ENCODE results near the gene PALB2.

Gene PALB2

DNA sequence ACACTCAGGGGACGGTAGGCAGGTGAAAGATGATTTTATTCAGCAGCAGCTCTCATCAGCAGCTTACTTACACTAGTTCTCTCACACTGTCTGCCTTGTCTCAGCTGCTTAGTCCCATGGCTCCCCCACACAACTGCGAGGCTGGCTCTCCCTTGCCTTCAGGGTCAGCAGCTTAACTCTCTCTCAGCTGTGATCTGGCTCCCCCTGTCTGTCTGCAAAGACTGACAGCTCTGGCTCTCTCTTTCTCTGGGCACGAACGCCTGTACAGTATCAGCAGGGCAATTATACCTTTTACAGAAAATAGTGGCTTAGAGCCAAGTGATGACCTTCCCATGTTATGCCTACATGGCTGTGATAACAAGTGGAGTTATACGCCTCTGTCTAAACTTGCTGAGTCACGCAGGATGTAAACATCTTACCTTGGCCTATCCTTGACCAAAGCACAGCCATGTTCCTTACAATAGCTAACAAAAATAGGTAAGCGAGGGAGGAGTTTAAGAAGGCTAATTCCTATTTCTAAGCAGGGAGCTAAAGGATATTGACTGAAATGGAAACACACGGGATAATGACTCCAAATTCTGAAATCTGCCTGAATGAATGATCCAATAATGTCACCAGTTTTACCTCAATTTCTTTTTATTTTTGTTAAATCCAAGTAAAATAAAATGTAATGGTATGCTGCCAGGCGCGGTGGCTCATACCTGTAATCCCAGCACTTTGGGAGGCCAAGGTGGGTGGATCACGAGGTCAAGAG is 43.9 kb downstream of the PALB2 start:
- peak overlapping the region; percentile 76 for H3K27ac ChIP-seq
- TF ChIP-seq, protein P1, sequence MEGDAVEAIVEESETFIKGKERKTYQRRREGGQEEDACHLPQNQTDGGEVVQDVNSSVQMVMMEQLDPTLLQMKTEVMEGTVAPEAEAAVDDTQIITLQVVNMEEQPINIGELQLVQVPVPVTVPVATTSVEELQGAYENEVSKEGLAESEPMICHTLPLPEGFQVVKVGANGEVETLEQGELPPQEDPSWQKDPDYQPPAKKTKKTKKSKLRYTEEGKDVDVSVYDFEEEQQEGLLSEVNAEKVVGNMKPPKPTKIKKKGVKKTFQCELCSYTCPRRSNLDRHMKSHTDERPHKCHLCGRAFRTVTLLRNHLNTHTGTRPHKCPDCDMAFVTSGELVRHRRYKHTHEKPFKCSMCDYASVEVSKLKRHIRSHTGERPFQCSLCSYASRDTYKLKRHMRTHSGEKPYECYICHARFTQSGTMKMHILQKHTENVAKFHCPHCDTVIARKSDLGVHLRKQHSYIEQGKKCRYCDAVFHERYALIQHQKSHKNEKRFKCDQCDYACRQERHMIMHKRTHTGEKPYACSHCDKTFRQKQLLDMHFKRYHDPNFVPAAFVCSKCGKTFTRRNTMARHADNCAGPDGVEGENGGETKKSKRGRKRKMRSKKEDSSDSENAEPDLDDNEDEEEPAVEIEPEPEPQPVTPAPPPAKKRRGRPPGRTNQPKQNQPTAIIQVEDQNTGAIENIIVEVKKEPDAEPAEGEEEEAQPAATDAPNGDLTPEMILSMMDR (conservative IDR thresholded peaks at IDR 0.05; ENCODE audit: low read depth), result no peak
- POLR2A ChIA-PET (ENCODE audit: low non-redundant PET), result no interaction called here
- CTCF ChIA-PET, result interaction anchor here (0.6 to 1.2 kb wide), 7 partner anchors 9 to 1584 kb away, joined by 3 to 8 read pairs (median 4); no protein-coding TSS in a partner anchor
- DNase-seq (ENCODE audit: low spot score), result no peak

DNA sequence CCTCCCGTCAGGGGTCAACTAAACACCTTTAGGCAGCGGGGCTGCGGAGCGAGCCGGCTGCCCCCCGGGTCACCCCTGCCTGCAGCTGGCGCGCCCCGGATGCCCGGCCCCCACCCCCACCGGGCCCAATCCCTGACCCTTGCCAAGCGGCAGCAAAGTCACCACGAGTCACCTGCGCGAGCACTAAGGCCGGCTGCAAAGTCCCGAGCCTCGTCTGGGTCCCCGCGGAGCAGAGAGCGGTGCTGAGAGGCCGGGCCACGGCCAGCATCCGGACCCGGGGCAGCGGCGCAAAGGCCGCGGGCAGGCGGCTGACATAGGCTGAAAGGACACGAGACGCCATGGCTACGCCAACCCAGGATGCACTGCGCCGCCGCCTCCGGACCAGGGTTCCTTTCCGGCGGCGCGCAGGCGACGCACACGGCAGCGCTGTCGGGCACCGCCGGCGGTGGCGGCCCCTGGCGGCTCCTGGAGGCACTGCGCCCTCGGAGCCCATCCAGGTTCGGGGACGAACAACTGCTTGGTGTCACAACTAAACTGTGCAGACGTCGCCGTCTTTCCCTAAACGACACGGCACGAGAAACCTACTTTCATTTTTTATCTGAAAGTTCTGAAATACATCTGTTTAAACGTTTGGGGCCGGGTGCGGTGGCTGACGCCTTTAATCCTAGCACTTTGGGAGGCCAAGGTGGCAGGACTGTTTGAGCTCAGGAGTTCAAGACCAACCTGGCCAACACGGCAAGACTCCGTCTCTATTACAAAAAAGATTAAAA is 45.0 kb downstream of the PALB2 start, which contains the start of gene NDUFAB1:
Gene NDUFAB1, minus strand, starts transcription at position 366 of the 770 bp plus-strand sequence. Its CDS starts 26 bp downstream, at position 340.
- peak within 1 kb of the TSS; percentile 76 for H3K27ac ChIP-seq
- ChIA-PET CTCF (interaction anchor here (0.6 to 1.2 kb wide), 8 partner anchors 10 to 1583 kb away, joined by 3 to 8 read pairs (median 4); no protein-coding TSS in a partner anchor), POLR2A (ENCODE audit: low non-redundant PET) (no interaction called here)
- DNase-seq (ENCODE audit: low spot score), result peak; percentile 81
- TF ChIP-seq, protein P1 (conservative IDR thresholded peaks at IDR 0.05; ENCODE audit: low read depth), result peak; percentile 99

DNA sequence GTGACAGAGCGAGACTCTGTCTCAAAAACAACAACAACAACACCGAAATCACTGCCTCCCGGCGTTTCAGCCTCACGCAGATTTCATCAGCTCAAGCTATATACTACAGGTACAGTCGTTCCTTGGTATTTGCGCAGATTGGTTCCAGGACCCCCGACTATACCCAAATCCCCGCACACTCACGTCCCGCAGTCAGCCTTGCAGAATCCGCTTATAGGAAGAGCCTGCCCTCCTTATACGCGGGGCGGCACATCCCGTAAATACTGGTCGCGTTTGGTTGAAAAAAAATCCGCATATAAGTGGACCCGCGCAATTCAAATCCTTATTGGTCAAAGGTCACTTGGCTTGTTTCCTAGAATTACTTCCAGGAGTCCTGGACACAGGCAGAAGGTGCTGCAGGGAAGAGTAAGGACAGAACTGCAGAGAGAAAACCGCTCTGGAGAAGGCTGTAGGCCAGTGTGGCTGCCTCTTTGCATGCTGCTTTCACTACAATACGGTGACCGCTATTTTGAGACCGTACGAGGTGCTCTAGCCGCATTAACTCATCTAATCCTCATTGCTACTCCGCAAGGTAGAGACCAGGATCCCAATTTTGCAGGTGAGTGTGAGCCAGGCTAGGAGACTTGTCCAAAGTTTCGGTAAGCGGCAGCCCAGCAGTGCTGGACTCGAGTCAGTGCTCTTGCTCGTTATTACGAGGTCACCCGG is 45.7 kb downstream of the PALB2 start:
- H3K27ac ChIP-seq, result peak overlapping the region; percentile 76
- POLR2A ChIA-PET (ENCODE audit: low non-redundant PET), result no interaction called here
- no peak for DNase-seq (ENCODE audit: low spot score)
- CTCF ChIA-PET, result interaction anchor here (0.7 to 0.8 kb wide), 2 partner anchors 25 to 70 kb away, joined by 4 to 5 read pairs; no protein-coding TSS in a partner anchor
- TF ChIP-seq, protein P1 (conservative IDR thresholded peaks at IDR 0.05; ENCODE audit: low read depth), result no peak

DNA sequence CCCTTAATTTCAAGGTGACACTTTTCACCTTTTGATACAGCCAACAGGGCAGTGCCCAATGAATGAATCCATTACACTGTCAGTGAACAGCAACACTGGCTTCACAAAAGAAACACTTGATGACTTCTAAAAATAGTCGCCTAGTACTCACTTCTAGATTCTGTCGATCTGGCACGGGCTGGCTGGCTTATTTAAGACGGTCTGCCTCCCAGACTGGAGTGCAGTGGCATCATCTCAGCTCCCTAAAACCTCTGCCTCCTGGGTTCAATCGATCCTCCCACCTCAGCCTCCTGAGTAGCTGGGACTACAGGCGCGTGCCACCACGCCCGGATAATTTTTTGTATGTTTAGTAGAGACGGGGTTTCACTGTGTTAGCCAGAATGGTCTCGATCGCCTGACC is 46.9 kb downstream of the PALB2 start:
- DNase-seq (ENCODE audit: low spot score), result no peak
- ChIA-PET CTCF (no interaction called here), POLR2A (ENCODE audit: low non-redundant PET) (no interaction called here)
- TF ChIP-seq, protein P1 (conservative IDR thresholded peaks at IDR 0.05; ENCODE audit: low read depth), result no peak
- H3K27ac ChIP-seq, result no peak overlapping the region

DNA sequence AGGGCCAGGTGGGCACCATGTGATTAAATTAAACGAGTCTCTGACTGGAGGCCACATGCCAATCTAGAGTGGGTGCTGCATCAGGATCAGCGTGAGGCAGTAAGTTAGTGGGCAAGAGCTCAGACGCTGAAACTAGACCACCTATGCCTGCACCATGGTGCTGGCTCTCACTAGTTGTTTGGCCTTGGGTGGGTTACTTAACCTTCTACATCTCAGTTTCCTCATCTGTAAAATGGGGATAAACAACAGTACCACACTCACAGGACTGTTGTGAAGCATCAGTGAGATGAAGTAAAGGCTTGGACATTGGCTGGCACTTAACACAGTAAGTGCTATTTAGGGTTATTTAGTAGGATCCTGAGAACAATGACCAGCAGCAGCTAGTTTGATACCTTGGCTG is 50.9 kb downstream of the PALB2 start:
- CTCF ChIA-PET, result no interaction called here
- no peak for DNase-seq (ENCODE audit: low spot score)
- TF ChIP-seq, protein P1 (conservative IDR thresholded peaks at IDR 0.05; ENCODE audit: low read depth), result no peak
- POLR2A ChIA-PET (ENCODE audit: low non-redundant PET), result no interaction called here
- H3K27ac ChIP-seq, result no peak overlapping the region

DNA sequence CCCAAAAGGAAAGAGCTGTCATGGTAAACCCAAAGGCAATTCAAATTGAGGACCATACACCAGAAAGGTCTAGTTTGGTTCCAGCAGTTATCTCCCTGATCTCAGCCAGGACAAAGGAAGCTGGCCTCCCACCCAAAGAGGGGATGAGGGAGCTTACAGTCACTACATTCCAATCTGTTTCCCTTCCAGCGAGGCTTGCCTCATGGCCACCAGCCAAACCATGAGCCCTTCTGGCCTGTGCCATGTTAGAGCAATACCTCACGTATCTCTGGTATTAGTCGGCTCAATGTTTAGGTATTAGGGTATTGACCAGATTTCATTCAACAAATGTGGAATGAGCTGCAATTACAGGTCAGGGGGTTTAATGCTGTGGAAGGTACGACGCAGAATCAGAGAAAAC is 53.4 kb downstream of the PALB2 start:
- no peak for DNase-seq (ENCODE audit: low spot score)
- H3K27ac ChIP-seq, result no peak overlapping the region
- TF ChIP-seq, protein P1 (conservative IDR thresholded peaks at IDR 0.05; ENCODE audit: low read depth), result no peak
- CTCF ChIA-PET, result no interaction called here
- POLR2A ChIA-PET (ENCODE audit: low non-redundant PET), result no interaction called here

Measured in RWPE1 (cell line).